GM18867 (cell line): ENCODE results near the gene MRPS35.
A peak's percentile ranks its signal among the peaks of the same experiment; 100 is the strongest.
"Not testable (repeated sequence)": the region's sequence is repeated elsewhere in the genome, so short reads cannot be mapped to it uniquely, and the experiment has no call there.

Experiments used
- ATAC-seq: cut with Tn5 transposase; IDR thresholded peaks from one replicate; pipeline ENCODE4 v1.9.1; 2021; ENCODE audit warnings: mild to moderate bottlenecking, moderate library complexity; ENCODE audit not compliant: unreplicated experiment

The MRPS35 gene

DNA sequence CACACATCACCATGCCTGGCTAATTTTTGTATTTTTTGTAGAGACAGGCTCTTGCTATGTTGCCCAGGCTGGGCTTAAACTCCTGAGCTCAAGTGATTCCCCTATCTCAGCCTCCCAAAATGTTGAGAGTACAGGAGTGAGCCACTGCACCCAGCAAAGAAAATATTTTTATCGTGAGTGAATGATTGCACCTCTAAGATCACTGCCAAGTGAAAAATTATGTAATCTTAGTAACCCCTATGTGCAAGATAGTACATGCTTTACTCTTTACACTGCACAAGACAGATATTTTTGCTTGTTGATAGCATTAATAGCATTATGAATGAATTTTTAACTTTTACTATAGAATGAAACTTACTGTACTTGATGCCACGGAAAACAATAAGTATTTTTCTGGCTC is 3.4 kb upstream of the MRPS35 start:
- ATAC-seq: no peak

DNA sequence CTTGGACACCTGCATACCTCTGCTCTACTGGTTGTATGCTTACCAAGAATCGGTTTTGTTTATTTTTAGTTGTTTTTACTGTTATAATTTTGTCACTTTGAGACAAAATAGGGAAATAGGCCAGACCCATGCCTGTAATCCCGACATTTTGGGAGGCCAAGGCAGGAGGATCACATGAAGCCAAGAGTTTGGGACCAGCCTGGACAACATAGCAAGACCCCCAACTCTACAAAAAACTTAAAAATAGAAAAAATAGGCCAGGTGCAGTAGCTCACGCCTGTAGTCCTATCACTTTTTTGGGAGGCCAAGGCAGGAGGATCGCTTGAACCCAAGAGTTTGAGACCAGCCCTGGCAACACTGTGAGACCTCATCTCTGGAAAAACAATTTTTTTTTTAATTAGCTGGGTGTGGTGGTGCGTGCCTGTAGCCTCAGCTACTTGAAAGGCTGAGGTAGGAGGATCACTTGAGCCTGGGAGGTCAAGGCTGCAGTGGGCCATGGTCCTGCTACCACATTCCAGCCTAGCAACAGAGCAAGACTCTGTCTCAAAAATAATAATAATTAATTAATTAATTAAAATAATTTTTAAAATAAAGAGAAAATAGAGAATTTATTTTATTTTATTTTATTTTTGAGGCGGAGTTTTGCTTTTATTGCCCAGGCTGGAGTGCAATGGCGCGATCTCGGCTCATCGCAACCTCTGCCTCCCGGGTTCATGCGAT is 1.3 kb upstream of the MRPS35 start:
- ATAC-seq: no peak

DNA sequence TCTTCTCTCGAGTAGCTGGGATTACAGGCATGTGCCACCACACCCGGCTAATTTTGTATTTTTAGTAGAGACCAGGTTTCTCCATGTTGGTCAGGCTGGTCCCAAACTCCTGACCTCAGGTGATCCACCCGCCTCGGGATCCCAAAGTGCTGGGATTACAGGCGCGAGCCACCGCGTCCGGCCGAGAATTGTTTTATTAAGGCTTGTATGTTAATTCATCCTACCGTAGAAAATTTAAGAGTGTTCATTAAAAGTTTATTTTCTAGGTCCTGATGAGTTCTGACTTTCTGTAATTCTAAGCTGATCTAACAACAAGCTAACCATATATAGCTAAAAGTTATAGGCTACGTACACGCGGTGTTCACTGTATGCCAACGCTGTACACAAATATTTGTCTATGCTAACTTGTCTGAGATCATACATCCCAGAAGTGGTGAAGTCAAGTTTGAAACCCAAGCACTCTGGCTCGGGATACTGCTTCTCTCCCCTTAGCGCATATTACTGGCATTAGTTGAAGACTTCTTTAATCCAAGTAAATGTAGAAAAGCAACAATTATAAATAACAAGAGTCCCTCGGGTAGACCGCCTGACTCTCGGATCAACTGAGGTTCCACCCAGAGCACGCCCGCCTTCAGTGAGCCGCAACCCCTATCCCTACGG is 570 bp upstream of the MRPS35 start:
- peak; percentile 44 for ATAC-seq

DNA sequence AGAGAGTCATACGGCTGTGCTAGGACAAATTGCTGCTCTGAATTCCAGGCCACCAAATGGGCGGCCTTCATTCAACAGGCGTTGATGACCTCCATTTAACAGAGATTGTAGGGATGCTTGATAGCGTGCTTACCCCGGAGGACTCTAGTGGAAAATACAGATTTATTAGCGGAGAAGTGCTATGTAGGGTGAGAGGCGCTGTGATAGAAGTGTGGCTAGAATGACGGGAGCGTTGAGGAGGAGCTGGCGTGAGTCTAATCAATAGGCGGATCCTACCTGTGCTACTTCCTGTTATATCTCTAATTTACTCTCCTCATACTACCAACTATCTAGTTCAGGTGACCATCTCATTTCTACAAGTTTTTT is 668 bp downstream of the MRPS35 start:
- ATAC-seq: peak; percentile 16

DNA sequence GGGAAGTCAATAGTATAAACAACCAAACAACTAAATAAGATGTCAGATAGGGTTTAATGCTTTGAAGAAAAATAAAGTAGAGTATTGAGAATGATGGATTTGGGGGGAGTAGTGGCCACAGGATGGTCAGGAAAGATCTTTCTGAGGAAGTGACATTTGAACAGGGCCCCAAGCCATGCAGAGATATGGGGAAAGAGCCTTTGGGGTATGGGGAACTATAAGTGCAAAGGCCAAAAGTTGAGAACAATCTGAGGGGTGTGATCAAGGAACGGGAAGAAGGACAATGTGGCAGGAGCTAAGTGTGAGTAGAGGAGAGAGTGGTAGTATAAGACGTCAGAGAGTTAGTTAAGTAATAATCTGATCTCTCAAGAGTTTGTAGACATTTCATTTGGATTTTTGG is 1.3 kb downstream of the MRPS35 start:
- no peak for ATAC-seq

DNA sequence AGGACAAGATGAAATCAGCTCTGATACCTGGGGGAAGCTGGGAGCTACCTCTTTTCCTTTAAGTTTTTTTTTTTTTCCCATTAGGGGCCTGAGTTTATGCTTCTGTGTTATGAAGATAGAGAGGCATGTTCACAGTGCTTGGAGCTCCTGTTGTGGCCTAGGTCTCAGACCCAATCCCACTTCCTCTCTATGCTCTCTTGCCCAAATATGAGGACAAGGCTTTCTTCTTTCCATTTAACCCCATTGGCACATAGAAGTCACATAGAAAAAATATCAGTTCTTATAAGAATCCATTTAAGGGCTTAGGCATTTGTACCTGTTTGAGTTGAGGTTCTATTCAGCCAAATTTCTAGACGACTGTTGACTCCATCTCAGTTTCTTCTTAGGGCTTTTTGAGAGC is 12.6 kb downstream of the MRPS35 start:
- ATAC-seq: no peak

DNA sequence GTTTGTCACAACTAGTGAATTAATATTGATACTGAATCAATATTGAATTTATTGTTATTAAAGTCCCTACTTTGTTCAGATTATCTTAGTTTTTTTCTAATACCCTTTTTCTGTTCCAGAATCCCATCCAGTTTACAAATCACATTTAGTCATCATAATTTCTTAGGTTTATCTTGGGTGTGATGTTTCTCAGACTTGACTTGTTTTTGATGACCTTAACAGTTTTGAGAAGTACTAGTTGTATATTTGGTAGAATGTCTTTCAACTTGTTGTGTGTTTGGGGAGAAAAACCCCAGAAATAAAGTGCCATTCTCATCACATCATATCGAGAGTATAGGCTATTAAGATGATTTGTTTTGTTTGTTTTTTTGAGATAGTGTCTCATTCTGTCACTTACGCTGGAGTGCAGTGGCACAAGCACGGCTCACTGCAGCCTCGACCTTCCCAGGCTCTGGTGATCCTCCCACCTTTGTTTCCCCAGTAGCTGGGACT is 19.5 kb downstream of the MRPS35 start:
- ATAC-seq: no peak

DNA sequence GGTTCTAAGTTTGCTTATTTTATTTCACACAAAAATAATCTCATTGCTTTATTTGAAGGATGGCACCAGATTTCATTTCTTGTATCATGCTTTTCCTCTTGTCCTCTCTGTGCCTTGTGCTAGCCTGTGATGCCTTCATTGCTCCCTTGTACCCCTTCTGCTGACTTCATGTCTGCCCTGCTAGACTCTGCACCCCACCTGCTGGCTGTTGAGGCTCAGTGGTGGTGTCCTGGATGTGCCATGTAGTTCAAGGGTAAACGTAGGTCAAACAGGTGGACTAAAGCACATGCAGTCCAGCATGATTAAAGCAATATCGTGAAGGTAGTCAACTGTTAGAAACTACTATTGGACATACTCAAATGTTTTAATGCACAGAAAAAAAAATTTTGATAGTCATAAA is 21.6 kb downstream of the MRPS35 start:
- ATAC-seq: peak; percentile 71

DNA sequence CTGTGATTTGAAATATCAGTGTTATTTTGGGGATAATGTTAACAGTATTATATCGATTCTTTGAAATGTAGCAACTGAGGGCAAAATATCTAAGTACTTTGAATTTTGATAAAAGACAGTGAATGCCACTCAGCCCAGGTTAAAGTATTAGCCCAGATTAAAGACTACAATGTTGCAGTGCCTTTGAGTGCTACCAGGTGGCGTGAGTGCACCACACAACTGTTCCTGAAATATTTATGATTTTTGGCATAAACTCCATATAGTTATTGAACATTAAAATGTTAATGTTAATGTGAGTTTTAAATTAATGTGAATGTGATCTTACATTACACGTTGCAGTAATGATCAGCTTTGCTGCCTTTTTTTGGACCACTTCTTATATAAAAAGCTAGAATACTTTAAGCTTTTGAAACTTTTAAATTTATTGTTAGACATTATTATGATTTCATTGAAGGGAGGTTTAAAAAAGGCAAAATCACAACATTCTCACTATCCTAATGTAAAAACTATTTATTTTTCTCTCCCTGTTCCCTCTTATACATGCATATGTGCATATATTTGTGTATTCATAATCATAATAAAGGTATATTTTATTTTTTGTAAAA is 22.5 kb downstream of the MRPS35 start:
- no peak for ATAC-seq

DNA sequence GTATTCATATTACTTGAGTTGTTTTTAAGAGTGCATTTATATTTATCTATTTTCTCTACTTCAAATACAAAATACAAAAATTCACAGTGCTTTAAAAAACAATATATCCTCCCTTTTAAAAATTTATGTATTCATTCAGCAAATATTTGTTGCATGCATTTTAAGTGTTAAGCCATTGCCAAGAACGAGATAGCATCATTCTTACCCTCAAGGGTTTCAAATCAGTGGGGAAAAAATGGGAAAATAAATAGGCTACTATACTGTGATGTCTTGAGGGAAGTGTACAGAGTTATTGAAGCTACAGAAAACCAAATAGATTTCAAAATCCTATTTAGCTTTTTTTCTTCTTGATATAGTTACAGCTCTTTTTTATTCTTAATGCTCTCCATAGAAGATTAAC is 23.2 kb downstream of the MRPS35 start:
- ATAC-seq: no peak

DNA sequence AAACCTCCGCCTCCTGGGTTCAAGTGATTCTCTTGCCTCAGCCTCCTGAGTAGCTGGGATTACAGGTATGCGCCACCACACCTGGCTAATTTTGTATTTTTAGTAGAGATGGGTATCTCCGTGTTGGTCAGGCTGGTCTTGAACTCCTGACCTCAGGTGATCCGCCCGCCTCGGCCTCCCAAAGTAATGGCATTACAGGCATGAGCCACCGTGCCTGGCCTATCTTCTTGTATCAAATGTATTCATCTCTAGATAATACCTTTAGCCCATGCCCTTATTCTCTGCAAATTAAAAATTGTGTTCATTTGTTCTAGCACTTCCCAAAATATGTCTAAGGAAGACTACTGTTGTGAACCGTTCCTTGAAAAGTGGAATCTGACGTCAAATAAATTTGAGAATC is 23.7 kb downstream of the MRPS35 start:
- not testable (repeated sequence) for ATAC-seq

DNA sequence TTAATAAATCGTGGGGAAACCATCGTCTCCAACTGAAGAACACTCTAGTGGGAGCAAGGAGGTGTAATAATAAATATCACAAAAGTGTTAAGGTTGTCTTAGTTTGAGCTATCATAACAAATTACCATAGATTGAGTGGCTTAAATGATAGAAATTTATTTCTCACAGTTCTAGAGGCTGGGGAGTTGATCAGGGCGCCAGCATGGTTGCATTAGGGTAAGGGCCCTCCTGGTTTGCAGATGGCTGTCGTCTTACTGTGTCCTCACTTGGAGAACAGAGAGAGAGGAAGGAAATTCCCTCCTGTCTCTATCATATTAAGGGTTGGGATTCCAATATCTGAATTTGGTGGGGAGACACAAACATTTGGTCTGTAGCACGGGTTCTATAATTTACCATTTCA is 33.0 kb downstream of the MRPS35 start:
- ATAC-seq: no peak

DNA sequence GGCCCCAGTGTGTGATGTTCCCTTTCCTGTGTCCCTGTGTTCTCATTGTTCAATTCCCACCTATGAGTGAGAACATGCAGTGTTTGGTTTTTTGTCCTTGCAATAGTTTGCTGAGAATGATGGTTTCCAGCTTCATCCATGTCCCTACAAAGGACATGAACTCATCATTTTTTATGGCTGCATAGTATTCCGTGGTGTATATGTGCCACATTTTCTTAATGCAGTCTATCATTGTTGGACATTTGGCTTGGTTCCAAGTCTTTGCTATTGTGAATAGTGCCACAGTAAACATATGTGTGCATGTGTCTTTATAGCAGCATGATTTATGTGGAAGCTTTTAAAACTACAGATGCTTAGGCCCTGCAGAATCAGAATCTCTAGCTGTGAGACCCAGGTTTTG is 35.1 kb downstream of the MRPS35 start:
- ATAC-seq: not testable (repeated sequence)

DNA sequence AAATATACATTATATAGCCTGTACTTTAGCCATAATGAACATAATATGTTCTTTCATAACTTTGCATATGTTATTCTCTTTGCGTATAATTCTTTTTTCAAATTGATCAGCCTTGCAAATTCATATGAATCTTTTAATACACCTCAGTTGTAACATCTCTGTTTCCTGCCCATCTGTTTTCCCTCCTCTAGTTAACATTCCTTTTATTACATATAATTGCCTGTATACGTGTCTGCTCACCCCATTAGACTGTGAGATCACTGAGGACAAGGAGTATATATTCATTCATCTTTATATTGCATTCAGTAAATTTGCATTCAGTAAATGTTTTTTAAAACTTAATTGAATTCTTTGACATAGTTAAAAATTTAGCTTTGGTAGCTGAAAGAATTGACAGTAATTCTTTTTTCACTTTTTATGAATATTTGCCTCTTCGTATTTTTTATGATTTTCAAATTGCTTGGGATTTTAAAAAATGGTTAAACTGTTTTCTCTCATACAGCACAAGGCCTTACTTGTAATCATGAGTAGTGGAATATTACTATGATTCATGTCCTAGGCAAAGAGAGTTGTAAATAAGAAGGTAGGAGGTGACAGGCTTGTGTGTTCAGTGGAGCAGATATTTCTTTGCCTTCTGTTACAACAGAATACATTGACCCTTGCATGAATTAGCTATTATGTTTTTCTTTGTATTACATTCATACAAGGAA is 36.6 kb downstream of the MRPS35 start:
- no peak for ATAC-seq

DNA sequence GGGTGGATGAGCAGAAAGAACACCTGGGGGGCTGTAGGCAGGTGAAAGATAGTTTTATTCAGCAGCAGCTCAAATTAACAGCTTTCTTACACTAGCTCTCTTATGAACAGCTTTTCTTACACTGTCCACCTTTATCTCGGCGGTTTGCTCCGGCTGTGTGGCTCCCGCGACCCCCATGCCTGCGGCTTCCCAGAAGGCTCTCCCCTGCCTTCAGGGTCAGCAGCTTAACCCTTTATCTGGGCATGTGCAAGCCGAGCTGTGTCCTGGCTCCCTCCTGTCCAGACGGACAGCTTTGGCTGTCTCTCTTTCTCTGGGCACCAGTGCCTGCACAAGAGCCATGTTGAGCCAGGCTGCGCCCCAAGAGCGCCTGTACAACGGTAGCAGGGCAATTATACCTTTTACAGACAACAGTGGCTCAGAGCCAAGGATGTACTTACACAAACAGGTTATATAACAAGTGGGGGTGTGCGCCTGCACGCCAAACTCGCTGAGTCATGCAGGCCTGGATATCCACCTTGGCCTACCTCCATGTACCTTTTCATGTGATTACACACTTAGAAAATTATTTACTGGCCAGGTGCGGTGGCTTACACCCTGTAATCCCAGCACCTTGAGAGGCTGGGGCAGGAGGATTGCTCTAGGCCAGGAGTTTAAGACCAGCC is 40.9 kb downstream of the MRPS35 start:
- ATAC-seq: no peak

DNA sequence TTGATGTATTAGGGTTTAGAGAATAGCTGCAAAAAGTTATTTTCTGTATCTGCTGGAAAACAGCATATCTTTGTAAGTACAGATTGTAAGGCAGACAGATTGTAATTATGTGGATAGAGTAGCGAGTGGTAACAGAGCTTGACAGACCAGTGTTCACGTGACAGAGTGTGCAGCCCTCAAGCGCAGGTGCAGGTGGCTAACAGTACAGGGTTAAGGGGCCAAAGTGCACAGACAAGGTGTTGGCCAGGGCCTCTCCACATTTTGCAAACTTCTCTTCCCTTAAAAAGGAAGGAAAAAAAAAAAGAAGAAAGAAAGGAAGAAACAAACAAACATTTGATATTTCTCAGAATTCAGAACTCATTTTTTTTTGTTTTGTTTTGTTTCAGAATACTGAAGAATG is 44.2 kb downstream of the MRPS35 start:
- ATAC-seq: no peak

DNA sequence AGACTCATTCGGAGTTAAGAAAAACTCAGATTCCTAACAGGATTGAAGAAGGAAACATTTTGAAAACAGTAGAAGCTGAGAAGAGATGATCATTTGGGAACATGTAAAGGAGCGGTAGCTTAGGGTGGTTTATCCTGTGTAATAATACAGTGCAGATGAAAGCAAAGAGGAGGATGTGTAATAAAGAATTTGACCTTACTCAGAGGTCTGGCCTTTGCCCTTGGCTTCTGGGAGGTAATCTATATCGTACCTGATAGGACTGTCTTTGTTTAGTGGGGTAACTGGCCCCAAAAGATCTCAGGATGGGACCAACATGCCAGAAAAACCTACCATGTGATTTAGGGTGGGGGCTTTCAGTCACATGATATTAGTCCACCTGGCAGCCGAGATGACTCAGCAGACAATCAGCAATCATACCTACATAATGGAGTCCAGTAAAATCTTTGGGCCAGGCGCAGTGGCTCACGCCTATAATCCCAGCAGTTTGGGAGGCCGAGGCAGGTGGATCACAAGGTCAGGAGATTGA is 46.1 kb downstream of the MRPS35 start:
- ATAC-seq: no peak

DNA sequence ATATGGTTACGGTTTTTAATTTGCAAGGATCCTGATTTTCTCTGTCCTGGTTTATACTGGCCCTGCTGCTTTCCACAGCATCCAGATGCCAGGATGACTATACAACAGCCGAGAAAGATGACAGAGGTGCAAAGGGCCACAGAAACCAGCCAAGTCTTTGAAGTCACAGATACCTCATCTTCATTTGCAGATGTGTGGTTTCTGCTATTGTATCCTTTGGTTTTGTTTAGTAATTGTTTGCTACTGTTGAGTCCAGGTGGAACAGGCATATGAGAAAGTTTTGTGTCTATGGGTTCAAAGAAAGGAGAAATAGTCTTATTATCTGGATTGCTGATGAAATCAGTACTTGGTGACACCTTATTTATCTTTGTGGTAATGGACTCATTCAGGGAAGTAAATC is 52.1 kb downstream of the MRPS35 start:
- ATAC-seq: no peak

DNA sequence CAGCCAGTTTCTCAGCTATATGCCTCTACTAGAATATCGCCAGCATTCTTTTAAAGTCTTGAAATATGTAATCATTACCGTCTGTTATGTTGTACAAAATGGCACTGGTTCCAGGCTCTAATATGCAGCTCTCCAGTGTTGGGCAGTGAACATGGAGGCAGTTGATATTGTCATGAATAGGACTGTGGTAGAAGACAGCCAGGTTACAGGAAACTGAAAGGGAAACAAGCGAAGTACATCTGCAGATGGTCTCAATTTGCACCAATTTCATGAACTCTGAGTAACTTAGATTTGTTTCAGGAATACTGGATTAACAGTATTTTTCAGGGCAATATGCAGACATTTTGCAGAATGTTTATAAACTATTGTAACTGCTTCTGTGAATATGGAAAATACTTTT is 56.0 kb downstream of the MRPS35 start:
- ATAC-seq: peak; percentile 80

DNA sequence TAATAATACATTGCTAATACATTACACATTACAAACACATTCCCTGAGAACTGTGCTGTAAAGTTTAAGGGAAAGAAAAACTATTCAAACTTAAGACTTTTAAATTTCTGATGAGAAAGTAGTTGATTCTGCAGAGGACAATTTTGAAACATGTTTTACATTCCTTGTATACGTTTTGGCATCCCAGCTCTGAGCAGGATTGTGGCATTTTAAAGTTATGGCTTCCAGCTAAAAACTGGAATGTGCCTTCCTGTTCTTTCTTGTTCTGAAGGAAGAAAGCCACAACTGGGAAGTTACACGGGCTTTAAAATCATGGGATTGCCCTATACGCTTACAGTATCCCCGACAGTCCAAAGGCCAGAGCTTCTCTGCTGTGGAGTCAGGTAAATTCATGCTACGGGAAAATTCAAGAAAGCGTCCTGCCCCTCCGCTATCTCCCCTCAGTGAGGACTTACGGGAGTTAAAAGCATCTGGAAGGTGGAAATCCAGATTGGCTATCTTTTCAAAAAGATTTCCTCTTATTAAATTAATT is 58.6 kb downstream of the MRPS35 start:
- no peak for ATAC-seq
